Measurements from ENCODE around the gene VEGFC.

- TF ChIP-seq, protein P1, sequence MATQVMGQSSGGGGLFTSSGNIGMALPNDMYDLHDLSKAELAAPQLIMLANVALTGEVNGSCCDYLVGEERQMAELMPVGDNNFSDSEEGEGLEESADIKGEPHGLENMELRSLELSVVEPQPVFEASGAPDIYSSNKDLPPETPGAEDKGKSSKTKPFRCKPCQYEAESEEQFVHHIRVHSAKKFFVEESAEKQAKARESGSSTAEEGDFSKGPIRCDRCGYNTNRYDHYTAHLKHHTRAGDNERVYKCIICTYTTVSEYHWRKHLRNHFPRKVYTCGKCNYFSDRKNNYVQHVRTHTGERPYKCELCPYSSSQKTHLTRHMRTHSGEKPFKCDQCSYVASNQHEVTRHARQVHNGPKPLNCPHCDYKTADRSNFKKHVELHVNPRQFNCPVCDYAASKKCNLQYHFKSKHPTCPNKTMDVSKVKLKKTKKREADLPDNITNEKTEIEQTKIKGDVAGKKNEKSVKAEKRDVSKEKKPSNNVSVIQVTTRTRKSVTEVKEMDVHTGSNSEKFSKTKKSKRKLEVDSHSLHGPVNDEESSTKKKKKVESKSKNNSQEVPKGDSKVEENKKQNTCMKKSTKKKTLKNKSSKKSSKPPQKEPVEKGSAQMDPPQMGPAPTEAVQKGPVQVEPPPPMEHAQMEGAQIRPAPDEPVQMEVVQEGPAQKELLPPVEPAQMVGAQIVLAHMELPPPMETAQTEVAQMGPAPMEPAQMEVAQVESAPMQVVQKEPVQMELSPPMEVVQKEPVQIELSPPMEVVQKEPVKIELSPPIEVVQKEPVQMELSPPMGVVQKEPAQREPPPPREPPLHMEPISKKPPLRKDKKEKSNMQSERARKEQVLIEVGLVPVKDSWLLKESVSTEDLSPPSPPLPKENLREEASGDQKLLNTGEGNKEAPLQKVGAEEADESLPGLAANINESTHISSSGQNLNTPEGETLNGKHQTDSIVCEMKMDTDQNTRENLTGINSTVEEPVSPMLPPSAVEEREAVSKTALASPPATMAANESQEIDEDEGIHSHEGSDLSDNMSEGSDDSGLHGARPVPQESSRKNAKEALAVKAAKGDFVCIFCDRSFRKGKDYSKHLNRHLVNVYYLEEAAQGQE (IDR thresholded peaks at IDR 0.05; ENCODE audit: insufficient read depth in 1 of 2, low read depth in 2 of 2, low read length in 1 of 2), result no peak
- TF ChIP-seq, protein P2, sequence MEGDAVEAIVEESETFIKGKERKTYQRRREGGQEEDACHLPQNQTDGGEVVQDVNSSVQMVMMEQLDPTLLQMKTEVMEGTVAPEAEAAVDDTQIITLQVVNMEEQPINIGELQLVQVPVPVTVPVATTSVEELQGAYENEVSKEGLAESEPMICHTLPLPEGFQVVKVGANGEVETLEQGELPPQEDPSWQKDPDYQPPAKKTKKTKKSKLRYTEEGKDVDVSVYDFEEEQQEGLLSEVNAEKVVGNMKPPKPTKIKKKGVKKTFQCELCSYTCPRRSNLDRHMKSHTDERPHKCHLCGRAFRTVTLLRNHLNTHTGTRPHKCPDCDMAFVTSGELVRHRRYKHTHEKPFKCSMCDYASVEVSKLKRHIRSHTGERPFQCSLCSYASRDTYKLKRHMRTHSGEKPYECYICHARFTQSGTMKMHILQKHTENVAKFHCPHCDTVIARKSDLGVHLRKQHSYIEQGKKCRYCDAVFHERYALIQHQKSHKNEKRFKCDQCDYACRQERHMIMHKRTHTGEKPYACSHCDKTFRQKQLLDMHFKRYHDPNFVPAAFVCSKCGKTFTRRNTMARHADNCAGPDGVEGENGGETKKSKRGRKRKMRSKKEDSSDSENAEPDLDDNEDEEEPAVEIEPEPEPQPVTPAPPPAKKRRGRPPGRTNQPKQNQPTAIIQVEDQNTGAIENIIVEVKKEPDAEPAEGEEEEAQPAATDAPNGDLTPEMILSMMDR (IDR thresholded peaks at IDR 0.05), result no peak
- TF ChIP-seq POLR2AphosphoS5 (IDR thresholded peaks at IDR 0.05; ENCODE audit: low read depth, low read length), result no peak
Observed at GRCh38 chr4:176642472-176642871, 150.2 kb downstream of the VEGFC start.
